K562 (cell line): Measurements from ENCODE around the gene CCNK. TPM values are rescaled to one million over a fixed set of nuclear protein-coding genes. Genes with fewer than 3 reads are reported as not detected.

Experiments
- BRCA1 ChIP-seq, 2 experiments: fragments of 450-650 bp in 1 of 2; sonication (generic) in 1 of 2; formaldehyde crosslinking in 1 of 2; IDR thresholded peaks; 2 replicates each; pipeline versions ENCODE4 v1.5.0 to v1.6.1; 2017 to 2020; ENCODE audit warnings: mild to moderate bottlenecking in 1 of 2, missing genetic modification reagents in 1 of 2
- LCOR ChIP-seq: sonication (generic); formaldehyde crosslinking; IDR thresholded peaks from 2 replicates; pipeline ENCODE4 v1.8.0; 2022; ENCODE audit warnings: mild to moderate bottlenecking, missing genetic modification reagents
- TCF7L2 ChIP-seq: fragments of 150-350 bp; IDR thresholded peaks from 2 replicates; pipeline ENCODE4 v1.6.1; 2016; ENCODE audit warnings: low read depth, mild to moderate bottlenecking, low read length, moderate library complexity
- ZBTB1 ChIP-seq: sonication (generic); formaldehyde crosslinking; IDR thresholded peaks from 2 replicates; pipeline ENCODE4 v1.8.1; 2023; ENCODE audit warnings: missing genetic modification reagents, low read depth, mild to moderate bottlenecking, borderline replicate concordance
- ZNF121 ChIP-seq: sonication (generic); formaldehyde crosslinking; conservative IDR thresholded peaks from 2 replicates; pipeline ENCODE4 v1.8.0; 2022; ENCODE audit warnings: missing genetic modification reagents
- ZNF407 ChIP-seq: fragments of 450-650 bp; IDR thresholded peaks from 2 replicates; pipeline ENCODE4 v1.6.1; 2016; ENCODE audit warnings: low read depth
- ZNF668 ChIP-seq: fragments of 250-450 bp; sonication (Bioruptor Pico); IDR thresholded peaks from 2 replicates; pipeline ENCODE4 v1.8.0; 2022; ENCODE audit warnings: mild to moderate bottlenecking, inconsistent platforms
- polyA plus RNA-seq, 8 experiments: library from polyadenylated mRNA; depleted of rRNA in 4 of 8; stranded (reverse) in 5 of 8; unstranded in 3 of 8; fragments of >200 nt; fragmentation: Nextera tagmentation in 2 of 8; fragmentation: Illumina TruSeq in 1 of 8; extraction: Ambion mirVana in 2 of 8; extraction: Trizol in 1 of 8; gene quantifications; 2 replicates each; pipeline versions ENCODE4 v1.2.1 to v1.2.3, GENCODE V29; 2011 to 2014; ENCODE audit warnings: inconsistent platforms in 1 of 8, missing spikeins in 1 of 8
- total RNA-seq, 7 experiments: library from RNA; depleted of rRNA in 6 of 7; stranded (reverse); fragments of >200 nt in 6 of 7; fragmentation: Illumina TruSeq in 2 of 7; extraction: Trizol in 2 of 7; gene quantifications; 2 replicates each; pipeline versions ENCODE4 v1.2.1 to v1.2.3, GENCODE V29; 2011 to 2021; ENCODE audit warnings: low replicate concordance in 1 of 7

CCNK gene
- total and polyA plus RNA-seq, 9 of the 15 experiments (the other 6 are each of a cell fraction or from before 2014, with no cell fraction given) = 5.8 to 84.2 (median 16.4) TPM

- TF ChIP-seq TCF7L2 (no peak), ZNF407 (no peak), BRCA1 (IDR thresholded peaks at IDR 0.05) (no peak), BRCA1 (CRISPR knock-in tag; IDR thresholded peaks at IDR 0.05) (no peak), ZNF668 (CRISPR knock-in tag) (no peak), LCOR (CRISPR knock-in tag) (no peak), ZBTB1 (no peak), ZNF121 (CRISPR knock-in tag) (no peak)
Measured at GRCh38 chr14:99531251-99532096, 50.3 kb downstream of the CCNK start (continued).
